Spleen (tissue), 7 donors: ENCODE data around the gene RNF187.

Experiments
- POLR2AphosphoS5 ChIP-seq, 3 donors: sonication (generic); formaldehyde crosslinking; IDR thresholded peaks; one replicate each; pipeline ENCODE4 v1.5.1; 2017; ENCODE audit warnings: antibody characterized with exemption in 3 of 3
- TF ChIP-seq, protein P1 (sequence below), 11 experiments: fragments of 200-600 bp in 7 of 11; fragments of 450-650 bp in 4 of 11; sonication (generic) in 4 of 11; IDR thresholded peaks in 8 of 11; conservative IDR thresholded peaks in 3 of 11; 1 replicate in 7 of 11; 2 replicates in 4 of 11; pipeline versions ENCODE4 v1.4.0 to v1.8.0; 2016 to 2021; ENCODE audit warnings: antibody characterized with exemption in 11 of 11, inconsistent platforms in 4 of 11, mild to moderate bottlenecking in 1 of 11
- donor health status: DM: no; HTN: no; CAD: no; lungs with moderate emphysema.
- donor health status: DM: no; HTN: no; CAD: no.
- donor health status: DM: no; HTN: no; CAD: no.

DNA sequence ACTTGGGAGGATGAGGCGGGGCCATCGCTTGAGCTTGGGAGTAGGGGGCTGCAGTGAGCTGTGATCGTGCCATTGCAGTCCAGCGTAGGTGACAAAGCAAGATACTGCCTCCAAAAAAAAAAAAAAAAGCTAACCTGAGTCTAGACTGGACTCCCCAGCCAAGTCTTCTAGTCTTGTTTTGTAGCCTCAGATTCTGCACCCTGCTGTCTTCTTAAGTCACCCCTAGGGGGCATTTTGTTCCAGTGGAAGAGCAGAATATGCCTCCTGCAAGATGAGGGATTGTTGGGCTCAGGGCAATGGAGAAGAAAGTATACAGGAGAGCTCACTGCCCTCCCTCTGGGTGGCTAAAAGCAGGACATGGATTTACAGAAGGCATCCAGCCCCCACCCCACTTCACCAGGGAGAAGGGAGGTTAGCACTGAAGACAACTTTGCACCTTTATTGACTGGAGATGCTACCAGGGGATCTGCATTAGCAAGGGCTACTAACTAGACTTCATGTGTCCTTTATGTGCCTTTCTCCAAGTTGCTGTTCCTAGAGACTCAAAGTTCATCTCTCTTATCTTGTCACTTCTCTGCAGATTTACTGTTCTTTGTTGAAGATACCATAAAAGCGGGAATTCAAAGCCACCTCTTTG, 15.3 kb upstream of the RNF187 start:
- TF ChIP-seq, protein P1, sequence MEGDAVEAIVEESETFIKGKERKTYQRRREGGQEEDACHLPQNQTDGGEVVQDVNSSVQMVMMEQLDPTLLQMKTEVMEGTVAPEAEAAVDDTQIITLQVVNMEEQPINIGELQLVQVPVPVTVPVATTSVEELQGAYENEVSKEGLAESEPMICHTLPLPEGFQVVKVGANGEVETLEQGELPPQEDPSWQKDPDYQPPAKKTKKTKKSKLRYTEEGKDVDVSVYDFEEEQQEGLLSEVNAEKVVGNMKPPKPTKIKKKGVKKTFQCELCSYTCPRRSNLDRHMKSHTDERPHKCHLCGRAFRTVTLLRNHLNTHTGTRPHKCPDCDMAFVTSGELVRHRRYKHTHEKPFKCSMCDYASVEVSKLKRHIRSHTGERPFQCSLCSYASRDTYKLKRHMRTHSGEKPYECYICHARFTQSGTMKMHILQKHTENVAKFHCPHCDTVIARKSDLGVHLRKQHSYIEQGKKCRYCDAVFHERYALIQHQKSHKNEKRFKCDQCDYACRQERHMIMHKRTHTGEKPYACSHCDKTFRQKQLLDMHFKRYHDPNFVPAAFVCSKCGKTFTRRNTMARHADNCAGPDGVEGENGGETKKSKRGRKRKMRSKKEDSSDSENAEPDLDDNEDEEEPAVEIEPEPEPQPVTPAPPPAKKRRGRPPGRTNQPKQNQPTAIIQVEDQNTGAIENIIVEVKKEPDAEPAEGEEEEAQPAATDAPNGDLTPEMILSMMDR (IDR thresholded peaks at IDR 0.05 in 8 of 11, conservative IDR thresholded peaks at IDR 0.05 in 3 of 11), result peak in 10 of 11 experiments; percentile 10 to 64 (median 49)
- no peak for TF ChIP-seq POLR2AphosphoS5 (IDR thresholded peaks at IDR 0.05)
